CD4-positive, alpha-beta T cell (primary cell): ENCODE measurements around the gene GP1BB. TPM values are rescaled to one million over a fixed set of nuclear protein-coding genes. Genes with fewer than 3 reads are reported as not detected.

Source experiments
- ATAC-seq: fragments of 200-7000 bp; cut with Tn5 transposase; one replicate; pipeline ENCODE4 v1.10.0; 2022; ENCODE audit warnings: mild to moderate bottlenecking; ENCODE audit not compliant: poor library complexity
- CTCF ChIA-PET: fragments of 350-600 bp; sonication (Branson Sonifier 250); formaldehyde crosslinking; loops from one replicate; lab custom pipeline; 2021; ENCODE audit warnings: antibody characterized with exemption, inconsistent platforms; lab: Charles Lee
- POLR2A ChIA-PET: fragments of 350-600 bp; sonication (Branson Sonifier 250); formaldehyde crosslinking; loops from one replicate; lab custom pipeline; 2021; ENCODE audit warnings: antibody characterized with exemption, inconsistent platforms; lab: Charles Lee
- DNase-seq, 14 experiments: peaks; one replicate each; pipeline ENCODE4 v3.0.0-alpha.2; 2013 to 2020; ENCODE audit warnings: mixed read lengths in 2 of 14
- H3K27ac ChIP-seq, 2 donors: one replicate each; pipeline versions ENCODE4 v1.5.1 to v1.7.0; 2013; ENCODE audit warnings: low read length in 2 of 2, low read depth in 1 of 2, mild to moderate bottlenecking in 1 of 2
- H3K27me3 ChIP-seq, 2 experiments: 1 replicate in 1 of 2; 2 replicates in 1 of 2; pipeline versions ENCODE4 v1.6.1 to v1.7.0; 2013; ENCODE audit warnings: low read length in 2 of 2, control low read depth in 1 of 2, mild to moderate bottlenecking in 1 of 2, moderate library complexity in 1 of 2; ENCODE audit not compliant: insufficient read depth in 2 of 2, control insufficient read depth in 1 of 2
- H3K36me3 ChIP-seq: one replicate; pipeline ENCODE4 v1.6.1; 2013; ENCODE audit warnings: low read length, control low read depth; ENCODE audit not compliant: insufficient read depth
- H3K4me1 ChIP-seq: one replicate; pipeline ENCODE4 v1.6.1; 2013; ENCODE audit warnings: low read length, control low read depth; ENCODE audit not compliant: insufficient read depth
- H3K4me3 ChIP-seq: one replicate; pipeline ENCODE4 v1.5.1; 2013; ENCODE audit warnings: mild to moderate bottlenecking, low read length, moderate library complexity
- H3K9me3 ChIP-seq, 2 experiments: 1 replicate in 1 of 2; 2 replicates in 1 of 2; pipeline versions ENCODE4 v1.6.1 to v1.7.0; 2013; ENCODE audit warnings: low read length in 2 of 2, mild to moderate bottlenecking in 2 of 2, control low read depth in 1 of 2, moderate library complexity in 1 of 2; ENCODE audit not compliant: control insufficient read depth in 1 of 2, insufficient read depth in 1 of 2
- H3K27ac Mint-ChIP-seq: one replicate; pipeline ENCODE4 v1.8.0; 2020; ENCODE audit warnings: mixed read lengths
- H3K27me3 Mint-ChIP-seq: one replicate; pipeline ENCODE4 v1.8.0; 2021; ENCODE audit warnings: mixed read lengths
- H3K36me3 Mint-ChIP-seq: one replicate; pipeline ENCODE4 v1.8.0; 2021; ENCODE audit warnings: low read depth, mixed read lengths
- H3K4me1 Mint-ChIP-seq: one replicate; pipeline ENCODE4 v1.8.0; 2021; ENCODE audit warnings: low read depth, mixed read lengths
- H3K4me3 Mint-ChIP-seq: one replicate; pipeline ENCODE4 v1.8.0; 2020; ENCODE audit warnings: mild to moderate bottlenecking, mixed read lengths
- H3K9me3 Mint-ChIP-seq: one replicate; pipeline ENCODE4 v1.8.0; 2020; ENCODE audit warnings: mixed read lengths
- CTCF ChIP-seq: fragments of 200-600 bp; IDR thresholded peaks from one replicate; pipeline ENCODE4 v1.8.0; 2022; ENCODE audit warnings: antibody characterized with exemption, mild to moderate bottlenecking
- intact Hi-C, 2 experiments: fragments of 100-400 bp; cut with DNase I in 1 of 2; cut with micrococcal nuclease in 1 of 2; formaldehyde crosslinking; loops; one replicate each; pipeline versions ENCODE4 v1.15.1 to v1.9.0; 2023 to 2025; cut with DNase I, micrococcal nuclease
- total RNA-seq, 174 experiments: library from RNA in 2 of 174; stranded (reverse) in 2 of 174; gene quantifications; one replicate each; pipeline ENCODE4 v1.2.3 and lab custom pipeline; 2021 to 2026

GP1BB gene
- total RNA-seq, 2 experiments from 2014 or later: 0.22 TPM; not detected in 1

GRCh38 chr22:19744350-19745006, 21.1 kb downstream of the GP1BB start:
- ChIA-PET CTCF (no interaction called here), POLR2A (no interaction called here)
- no peaks in the 10 kb centered on the region for H3K36me3 Mint-ChIP-seq
- Histone ChIP-seq H3K9me3 (no peaks in the 10 kb centered on the region), H3K4me1 (no peaks in the 10 kb centered on the region), H3K27me3 (no peaks in the 10 kb centered on the region), H3K36me3 (no peaks in the 10 kb centered on the region), H3K4me3 (no peak overlapping the region), H3K27ac (no peak overlapping the region)
- no peaks in the 10 kb centered on the region for H3K9me3 Mint-ChIP-seq
- DNase-seq (no peak), ATAC-seq (no peak)
- intact Hi-C loops: no loop called here
- H3K27me3 Mint-ChIP-seq: no peaks in the 10 kb centered on the region
- no peak for TF ChIP-seq CTCF
- no peak overlapping the region for H3K27ac Mint-ChIP-seq
- H3K4me3 Mint-ChIP-seq: no peak overlapping the region
- no peaks in the 10 kb centered on the region for H3K4me1 Mint-ChIP-seq

GRCh38 chr22:19745155-19746101, 22.1 kb downstream of the GP1BB start:
- H3K36me3 Mint-ChIP-seq: no peaks in the 10 kb centered on the region
- no peak overlapping the region for H3K4me3 Mint-ChIP-seq
- H3K27ac ChIP-seq: no peak overlapping the region
- no peaks in the 10 kb centered on the region for H3K36me3 ChIP-seq
- no peak overlapping the region for H3K4me3 ChIP-seq
- no peaks in the 10 kb centered on the region for H3K9me3 Mint-ChIP-seq
- TF ChIP-seq CTCF: no peak
- H3K4me1 Mint-ChIP-seq: no peaks in the 10 kb centered on the region
- ATAC-seq (no peak), DNase-seq (no peak)
- peaks cover 0 to 4% of the 10 kb centered on the region in 2 experiments for H3K27me3 ChIP-seq
- H3K27me3 Mint-ChIP-seq: no peaks in the 10 kb centered on the region
- no peak overlapping the region for H3K27ac Mint-ChIP-seq
- H3K9me3 ChIP-seq: no peaks in the 10 kb centered on the region
- no peaks in the 10 kb centered on the region for H3K4me1 ChIP-seq
- CTCF ChIA-PET: no interaction called here
- POLR2A ChIA-PET: interaction anchor here (0.9 kb wide), 1 partner anchor 11 kb away, joined by 3 read pairs; no protein-coding TSS in a partner anchor
- intact Hi-C loops: no loop called here

- no peak overlapping the region for H3K27ac ChIP-seq
- H3K36me3 ChIP-seq: no peaks in the 10 kb centered on the region
- Mint-ChIP-seq H3K4me1 (no peaks in the 10 kb centered on the region), H3K36me3 (no peaks in the 10 kb centered on the region), H3K9me3 (no peaks in the 10 kb centered on the region), H3K4me3 (no peak overlapping the region), H3K27ac (no peak overlapping the region), H3K27me3 (no peaks in the 10 kb centered on the region)
- H3K4me1 ChIP-seq: no peaks in the 10 kb centered on the region
- no peak for ATAC-seq
- H3K4me3 ChIP-seq: no peak overlapping the region
- ChIA-PET POLR2A (no interaction called here), CTCF (interaction anchor here (1.4 kb wide), 1 partner anchor 163 kb away, joined by 4 read pairs; no protein-coding TSS in a partner anchor)
- intact Hi-C loops: no loop called here
- no peak for DNase-seq
- TF ChIP-seq CTCF: no peak
- no peaks in the 10 kb centered on the region for H3K9me3 ChIP-seq
- H3K27me3 ChIP-seq: peaks cover 0 to 10% of the 10 kb centered on the region in 2 experiments
Observed at GRCh38 chr22:19746726-19747125, 23.4 kb downstream of the GP1BB start.
